SK-N-SH (cell line): ENCODE measurements around the gene PTPA. TPM values are rescaled to one million over a fixed set of nuclear protein-coding genes. Genes with fewer than 3 reads are reported as not detected.

Experiments
- CTCF ChIA-PET: fragments of 300-600, 350-600 bp; formaldehyde crosslinking; extraction: SDS; loops from one replicate; lab custom pipeline; 2021; lab: Yijun Ruan, JAX
- POLR2A ChIA-PET: fragments of 350-600 bp; sonication (Branson Sonifier 250); formaldehyde crosslinking; extraction: SDS; loops from one replicate; lab custom pipeline; 2020; ENCODE audit warnings: antibody characterized with exemption, inconsistent platforms; lab: Yijun Ruan, JAX
- DNase-seq: peaks from one replicate; pipeline ENCODE4 v3.0.0; 2012
- H2AFZ ChIP-seq: fragments of 200-600 bp; sonication (generic); 2 replicates; pipeline ENCODE4 v1.8.1; 2016; ENCODE audit warnings: antibody characterized with exemption, mild to moderate bottlenecking, low read depth
- H3F3A ChIP-seq: fragments of 200-600 bp; sonication (generic); replicated peaks from 2 replicates; pipeline ENCODE3; 2016; ENCODE audit warnings: antibody characterized with exemption, mild to moderate bottlenecking; ENCODE audit not compliant: insufficient read depth
- H3K27ac ChIP-seq, 2 experiments: fragments of 200-500 bp in 1 of 2; fragments of 200-600 bp in 1 of 2; sonication (Bioruptor generic) in 1 of 2; sonication (generic), shearing (Covaris generic) in 1 of 2; 2 replicates each; pipeline versions ENCODE4 v1.5.1 to v1.6.1; 2014 to 2016; ENCODE audit warnings: low read depth in 2 of 2, inconsistent platforms in 1 of 2, low read length in 1 of 2, mild to moderate bottlenecking in 1 of 2, mixed read lengths in 1 of 2
- H3K27me3 ChIP-seq: fragments of 200-600 bp; sonication (generic), shearing (Covaris generic); 2 replicates; pipeline ENCODE4 v1.6.1; 2016; ENCODE audit warnings: mixed run types; ENCODE audit not compliant: insufficient read depth
- H3K36me3 ChIP-seq, 2 experiments: fragments of 200-500 bp in 1 of 2; fragments of 200-600 bp in 1 of 2; sonication (Bioruptor generic) in 1 of 2; sonication (generic) in 1 of 2; replicated peaks in 1 of 2; 2 replicates each; pipeline versions ENCODE3 to v1.5.1; 2014 to 2016; ENCODE audit warnings: low read length in 1 of 2, mild to moderate bottlenecking in 1 of 2; ENCODE audit not compliant: insufficient read depth in 2 of 2, control insufficient read depth in 1 of 2
- H3K4me1 ChIP-seq, 2 experiments: fragments of 200-500 bp in 1 of 2; fragments of 200-600 bp in 1 of 2; sonication (Bioruptor generic) in 1 of 2; sonication (generic), shearing (Covaris generic) in 1 of 2; 2 replicates each; pipeline versions ENCODE4 v1.5.1 to v1.6.1; 2014 to 2016; ENCODE audit warnings: low read depth in 1 of 2, low read length in 1 of 2, mixed run types in 1 of 2; ENCODE audit not compliant: insufficient read depth in 2 of 2, control insufficient read depth in 1 of 2
- H3K4me2 ChIP-seq: fragments of 200-600 bp; sonication (generic), shearing (Covaris generic); 2 replicates; pipeline ENCODE4 v1.6.1; 2017; ENCODE audit warnings: mixed run types
- H3K4me3 ChIP-seq, 2 experiments: fragments of 200-500 bp in 1 of 2; fragments of 200-600 bp in 1 of 2; sonication (Bioruptor generic) in 1 of 2; sonication (generic), shearing (Covaris generic) in 1 of 2; 2 replicates each; pipeline versions ENCODE4 v1.5.1 to v1.8.1; 2014 to 2016; ENCODE audit warnings: low read depth in 2 of 2, inconsistent platforms in 1 of 2, low read length in 1 of 2, mild to moderate bottlenecking in 1 of 2, mixed read lengths in 1 of 2, moderate library complexity in 1 of 2
- H3K79me2 ChIP-seq: fragments of 200-600 bp; sonication (generic); 2 replicates; pipeline ENCODE4 v1.8.1; 2017; ENCODE audit warnings: mild to moderate bottlenecking; ENCODE audit not compliant: insufficient read depth
- H3K9ac ChIP-seq: fragments of 200-600 bp; sonication (generic); 2 replicates; pipeline ENCODE4 v1.6.1; 2017; ENCODE audit warnings: mixed run types
- H3K9me2 ChIP-seq: fragments of 200-600 bp; sonication (generic); 2 replicates; pipeline ENCODE4 v1.6.1; 2017; ENCODE audit warnings: mixed run types
- H3K9me3 ChIP-seq: fragments of 200-600 bp; sonication (generic); 2 replicates; pipeline ENCODE4 v1.6.1; 2017; ENCODE audit warnings: mixed run types, mild to moderate bottlenecking, moderate library complexity
- H4K20me1 ChIP-seq: fragments of 200-600 bp; sonication (generic); 2 replicates; pipeline ENCODE4 v1.6.1; 2017; ENCODE audit warnings: mild to moderate bottlenecking, mixed run types; ENCODE audit not compliant: insufficient read depth
- CHD2 ChIP-seq: fragments of 150-350 bp; IDR thresholded peaks from 2 replicates; pipeline ENCODE4 v1.6.1; 2018; ENCODE audit warnings: low read length; ENCODE audit not compliant: partially characterized antibody
- ELF1 ChIP-seq: IDR thresholded peaks from 2 replicates; pipeline ENCODE4 v1.4.0; 2012
- EP300 ChIP-seq, 2 experiments: IDR thresholded peaks; 2 replicates each; pipeline versions ENCODE4 v1.4.0 to v1.6.1; 2012; ENCODE audit warnings: borderline replicate concordance in 1 of 2, low read depth in 1 of 2, low read length in 1 of 2
- FOSL2 ChIP-seq: IDR thresholded peaks from 2 replicates; pipeline ENCODE4 v1.4.0; 2012; ENCODE audit warnings: low read depth, mild to moderate bottlenecking, moderate library complexity, borderline replicate concordance
- FOXJ3 ChIP-seq: sonication (generic); formaldehyde crosslinking; IDR thresholded peaks from 2 replicates; pipeline ENCODE4 v1.5.1; 2020; ENCODE audit warnings: mild to moderate bottlenecking, missing genetic modification reagents
- FOXM1 ChIP-seq: IDR thresholded peaks from 2 replicates; pipeline ENCODE4 v1.4.0; 2012; ENCODE audit warnings: low read depth, mild to moderate bottlenecking
- GABPA ChIP-seq: IDR thresholded peaks from 2 replicates; pipeline ENCODE4 v1.4.0; 2012; ENCODE audit warnings: low read depth, mild to moderate bottlenecking
- MEF2A ChIP-seq: IDR thresholded peaks from 2 replicates; pipeline ENCODE4 v1.4.0; 2012; ENCODE audit warnings: low read depth, borderline replicate concordance
- RCOR1 ChIP-seq: fragments of 150-350 bp; IDR thresholded peaks from 2 replicates; pipeline ENCODE4 v1.6.1; 2017; ENCODE audit warnings: antibody characterized with exemption, low read length
- RFX5 ChIP-seq: IDR thresholded peaks from 2 replicates; pipeline ENCODE4 v1.6.1; 2012; ENCODE audit warnings: mild to moderate bottlenecking, improper control_type of control experiment, low read length
- RXRA ChIP-seq: IDR thresholded peaks from 2 replicates; pipeline ENCODE4 v1.4.0; 2012; ENCODE audit warnings: low read depth, mild to moderate bottlenecking, borderline replicate concordance
- SIN3A ChIP-seq: IDR thresholded peaks from 2 replicates; pipeline ENCODE4 v1.6.1; 2012; ENCODE audit warnings: low read depth, mild to moderate bottlenecking, low read length, moderate library complexity, borderline replicate concordance
- WGBS: methylation state at CpG from one replicate; pipeline ENCODE4 v1.1.6; 2017; ENCODE audit warnings: low lambda C conversion rate; 5-methylcytosine and 5-hydroxymethylcytosine counted together
- polyA plus RNA-seq, 3 experiments: library from polyadenylated mRNA; depleted of rRNA; stranded (reverse); fragments of >200 nt; gene quantifications; 2 replicates each; pipeline ENCODE4 v1.2.3, GENCODE V29; 2012
- TF ChIP-seq, protein P1 (sequence below): fragments of 150-350 bp; IDR thresholded peaks from 2 replicates; pipeline ENCODE4 v1.6.1; 2017; ENCODE audit warnings: antibody characterized with exemption, low read length, low read depth, borderline replicate concordance
- TF ChIP-seq, protein P2 (sequence below): IDR thresholded peaks from 2 replicates; pipeline ENCODE4 v1.6.1; 2012; ENCODE audit warnings: mild to moderate bottlenecking, low read depth, low read length, moderate library complexity
- TF ChIP-seq, protein P3 (sequence below): IDR thresholded peaks from 2 replicates; pipeline ENCODE4 v1.4.0; 2012; ENCODE audit warnings: low read depth
- TF ChIP-seq, protein P4 (sequence below): IDR thresholded peaks from 2 replicates; pipeline ENCODE4 v1.4.0; 2012; ENCODE audit warnings: low read depth, borderline replicate concordance

Gene PTPA
- polyA plus RNA-seq, 1 of the 3 experiments (the other 2 are of a cell fraction): 130 TPM

DNA sequence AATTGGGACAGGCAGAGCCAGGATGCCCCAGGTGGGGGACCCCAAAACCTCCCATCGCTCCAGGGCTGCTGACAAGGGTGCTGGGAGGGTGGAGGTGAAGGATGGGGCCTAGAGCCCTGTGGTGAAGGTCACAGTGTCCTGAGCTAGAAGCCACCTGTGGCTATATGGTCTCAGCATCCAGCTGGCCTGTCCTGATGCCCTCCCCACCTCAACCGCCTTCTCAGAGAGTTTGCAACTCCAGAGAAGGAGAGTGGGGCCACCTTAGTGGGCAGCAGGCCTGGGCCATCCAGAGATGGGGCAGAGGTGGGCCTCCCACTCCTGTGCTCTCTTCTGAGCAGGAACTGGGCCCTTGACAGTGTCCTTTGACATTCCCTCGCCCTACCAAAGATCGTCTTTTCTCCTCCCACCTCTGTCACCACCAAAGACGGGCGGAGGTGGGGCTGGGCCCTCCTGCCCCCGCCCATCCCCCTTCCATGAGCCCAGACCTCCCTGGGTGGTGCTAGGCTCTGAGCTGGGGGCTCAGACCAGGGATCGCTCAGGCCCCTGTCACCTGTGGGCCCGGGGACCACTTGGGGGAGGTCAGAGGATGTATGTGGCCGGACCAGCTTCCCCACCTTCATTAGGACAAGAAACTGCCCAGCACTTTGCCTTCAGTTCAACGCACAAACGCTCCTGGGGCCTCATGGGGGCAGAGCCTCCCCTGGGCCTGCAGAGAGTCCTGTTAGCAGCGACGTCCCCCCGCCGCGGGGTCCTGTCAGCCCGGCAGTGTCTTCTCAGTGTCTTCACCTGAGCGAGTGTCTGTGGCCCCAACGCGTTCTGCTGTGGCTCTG lies 40.3 kb upstream of the PTPA start:
- Histone ChIP-seq H3K4me1 (peaks cover 0 to 17% of the 10 kb centered on the region in 2 experiments; a peak in 1 of 4 replicates), H3F3A (peaks cover 2% of the 10 kb centered on the region), H2AFZ (no peak overlapping the region), H3K36me3 (peaks cover 0 to 18% of the 10 kb centered on the region in 2 experiments), H3K27ac (no peak overlapping the region), H3K9me2 (no peaks in the 10 kb centered on the region), H3K27me3 (no peaks in the 10 kb centered on the region)
- 86% methylated on average over 13 of the region's 21 CpGs for WGBS
- no peak for DNase-seq
- POLR2A ChIA-PET: no interaction called here
- TF ChIP-seq MEF2A (no peak), FOSL2 (no peak)
- TF ChIP-seq, protein P1, sequence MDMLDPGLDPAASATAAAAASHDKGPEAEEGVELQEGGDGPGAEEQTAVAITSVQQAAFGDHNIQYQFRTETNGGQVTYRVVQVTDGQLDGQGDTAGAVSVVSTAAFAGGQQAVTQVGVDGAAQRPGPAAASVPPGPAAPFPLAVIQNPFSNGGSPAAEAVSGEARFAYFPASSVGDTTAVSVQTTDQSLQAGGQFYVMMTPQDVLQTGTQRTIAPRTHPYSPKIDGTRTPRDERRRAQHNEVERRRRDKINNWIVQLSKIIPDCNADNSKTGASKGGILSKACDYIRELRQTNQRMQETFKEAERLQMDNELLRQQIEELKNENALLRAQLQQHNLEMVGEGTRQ: no peak
- TF ChIP-seq, all 33 proteins: peak for 0
- no peak overlapping the region for H3K9ac ChIP-seq
- no peak overlapping the region for H3K4me3 ChIP-seq
- H3K4me2 ChIP-seq: no peak overlapping the region
- H3K9me3 ChIP-seq: no peaks in the 10 kb centered on the region
- CTCF ChIA-PET: no interaction called here
- H3K79me2 ChIP-seq: no peaks in the 10 kb centered on the region
- no peaks in the 10 kb centered on the region for H4K20me1 ChIP-seq

DNA sequence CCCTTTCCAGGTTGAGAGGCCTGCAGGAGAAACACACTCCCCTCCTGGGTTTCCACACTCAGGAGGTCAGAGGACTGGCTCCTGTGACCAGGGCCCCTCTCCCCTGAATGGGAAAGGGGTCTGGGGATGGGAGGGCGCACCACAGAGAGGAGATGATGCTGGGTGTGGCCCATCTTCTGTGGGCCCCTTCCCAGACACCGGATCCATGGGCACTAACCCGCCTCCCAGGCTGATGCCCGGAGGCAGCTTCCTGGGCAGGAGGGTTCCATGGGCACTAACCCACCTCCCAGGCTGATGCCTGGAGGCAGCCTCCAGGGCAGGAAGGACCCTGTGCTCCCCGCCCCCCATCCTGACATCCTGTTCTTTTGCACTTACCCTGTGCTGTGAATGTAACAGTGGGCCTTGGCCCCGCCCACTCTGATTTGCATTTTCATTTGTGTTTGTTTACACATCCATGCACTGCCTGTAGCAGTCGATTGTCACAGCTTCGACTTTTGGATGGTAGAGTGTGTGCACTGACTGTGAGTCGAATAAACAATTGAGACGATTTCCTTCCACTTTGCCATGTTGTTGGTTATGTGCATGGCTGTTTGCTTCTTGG lies 39.6 kb upstream of the PTPA start:
- 93% methylated on average over 6 of the region's 10 CpGs for WGBS
- ChIA-PET CTCF (no interaction called here), POLR2A (no interaction called here)
- H3K27ac ChIP-seq: no peak overlapping the region
- H4K20me1 ChIP-seq: no peaks in the 10 kb centered on the region
- H3K4me1 ChIP-seq: peaks cover 0 to 17% of the 10 kb centered on the region in 2 experiments; a peak in 1 of 4 replicates
- no peak for DNase-seq
- H3K79me2 ChIP-seq: no peaks in the 10 kb centered on the region
- no peaks in the 10 kb centered on the region for H3K9me3 ChIP-seq
- no peak overlapping the region for H3K4me2 ChIP-seq
- no peaks in the 10 kb centered on the region for H3K27me3 ChIP-seq
- no peak overlapping the region for H3K4me3 ChIP-seq
- no peak overlapping the region for H2AFZ ChIP-seq
- peaks cover 2% of the 10 kb centered on the region for H3F3A ChIP-seq
- peaks cover 0 to 17% of the 10 kb centered on the region in 2 experiments for H3K36me3 ChIP-seq
- H3K9me2 ChIP-seq: no peaks in the 10 kb centered on the region
- H3K9ac ChIP-seq: no peak overlapping the region
- no peak for TF ChIP-seq CHD2
- TF ChIP-seq RCOR1: no peak
- no peak for TF ChIP-seq MEF2A
- no peak for TF ChIP-seq GABPA
- TF ChIP-seq RFX5: no peak
- no peak for TF ChIP-seq SIN3A
- TF ChIP-seq, protein P1: no peak
- no peak for TF ChIP-seq ELF1
- no peak for TF ChIP-seq RXRA
- TF ChIP-seq, protein P2, sequence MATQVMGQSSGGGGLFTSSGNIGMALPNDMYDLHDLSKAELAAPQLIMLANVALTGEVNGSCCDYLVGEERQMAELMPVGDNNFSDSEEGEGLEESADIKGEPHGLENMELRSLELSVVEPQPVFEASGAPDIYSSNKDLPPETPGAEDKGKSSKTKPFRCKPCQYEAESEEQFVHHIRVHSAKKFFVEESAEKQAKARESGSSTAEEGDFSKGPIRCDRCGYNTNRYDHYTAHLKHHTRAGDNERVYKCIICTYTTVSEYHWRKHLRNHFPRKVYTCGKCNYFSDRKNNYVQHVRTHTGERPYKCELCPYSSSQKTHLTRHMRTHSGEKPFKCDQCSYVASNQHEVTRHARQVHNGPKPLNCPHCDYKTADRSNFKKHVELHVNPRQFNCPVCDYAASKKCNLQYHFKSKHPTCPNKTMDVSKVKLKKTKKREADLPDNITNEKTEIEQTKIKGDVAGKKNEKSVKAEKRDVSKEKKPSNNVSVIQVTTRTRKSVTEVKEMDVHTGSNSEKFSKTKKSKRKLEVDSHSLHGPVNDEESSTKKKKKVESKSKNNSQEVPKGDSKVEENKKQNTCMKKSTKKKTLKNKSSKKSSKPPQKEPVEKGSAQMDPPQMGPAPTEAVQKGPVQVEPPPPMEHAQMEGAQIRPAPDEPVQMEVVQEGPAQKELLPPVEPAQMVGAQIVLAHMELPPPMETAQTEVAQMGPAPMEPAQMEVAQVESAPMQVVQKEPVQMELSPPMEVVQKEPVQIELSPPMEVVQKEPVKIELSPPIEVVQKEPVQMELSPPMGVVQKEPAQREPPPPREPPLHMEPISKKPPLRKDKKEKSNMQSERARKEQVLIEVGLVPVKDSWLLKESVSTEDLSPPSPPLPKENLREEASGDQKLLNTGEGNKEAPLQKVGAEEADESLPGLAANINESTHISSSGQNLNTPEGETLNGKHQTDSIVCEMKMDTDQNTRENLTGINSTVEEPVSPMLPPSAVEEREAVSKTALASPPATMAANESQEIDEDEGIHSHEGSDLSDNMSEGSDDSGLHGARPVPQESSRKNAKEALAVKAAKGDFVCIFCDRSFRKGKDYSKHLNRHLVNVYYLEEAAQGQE: no peak
- TF ChIP-seq FOXJ3 (CRISPR knock-in tag): no peak
- TF ChIP-seq, protein P3, sequence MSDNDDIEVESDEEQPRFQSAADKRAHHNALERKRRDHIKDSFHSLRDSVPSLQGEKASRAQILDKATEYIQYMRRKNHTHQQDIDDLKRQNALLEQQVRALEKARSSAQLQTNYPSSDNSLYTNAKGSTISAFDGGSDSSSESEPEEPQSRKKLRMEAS: no peak
- TF ChIP-seq FOXM1: no peak
- TF ChIP-seq EP300 (IDR thresholded peaks at IDR 0.05; ENCODE audit: borderline replicate concordance in 1 of 2, low read depth in 1 of 2, low read length in 1 of 2): no peak
- TF ChIP-seq FOSL2: no peak
- TF ChIP-seq, protein P4, sequence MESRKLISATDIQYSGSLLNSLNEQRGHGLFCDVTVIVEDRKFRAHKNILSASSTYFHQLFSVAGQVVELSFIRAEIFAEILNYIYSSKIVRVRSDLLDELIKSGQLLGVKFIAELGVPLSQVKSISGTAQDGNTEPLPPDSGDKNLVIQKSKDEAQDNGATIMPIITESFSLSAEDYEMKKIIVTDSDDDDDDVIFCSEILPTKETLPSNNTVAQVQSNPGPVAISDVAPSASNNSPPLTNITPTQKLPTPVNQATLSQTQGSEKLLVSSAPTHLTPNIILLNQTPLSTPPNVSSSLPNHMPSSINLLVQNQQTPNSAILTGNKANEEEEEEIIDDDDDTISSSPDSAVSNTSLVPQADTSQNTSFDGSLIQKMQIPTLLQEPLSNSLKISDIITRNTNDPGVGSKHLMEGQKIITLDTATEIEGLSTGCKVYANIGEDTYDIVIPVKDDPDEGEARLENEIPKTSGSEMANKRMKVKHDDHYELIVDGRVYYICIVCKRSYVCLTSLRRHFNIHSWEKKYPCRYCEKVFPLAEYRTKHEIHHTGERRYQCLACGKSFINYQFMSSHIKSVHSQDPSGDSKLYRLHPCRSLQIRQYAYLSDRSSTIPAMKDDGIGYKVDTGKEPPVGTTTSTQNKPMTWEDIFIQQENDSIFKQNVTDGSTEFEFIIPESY: no peak
